GM23338 (cell line): ENCODE data around the gene CAPN1. TPM values are rescaled to one million over a fixed set of nuclear protein-coding genes. Genes with fewer than 3 reads are reported as not detected.

ENCODE experiments used
- ATAC-seq: fragments of 200-7000 bp; cut with Tn5 transposase; 3 replicates; pipeline ENCODE4 v1.9.1; 2020
- DNase-seq: peaks from one replicate; pipeline ENCODE4 v3.0.0-alpha.2; 2015; ENCODE audit warnings: low spot score
- H2AFZ ChIP-seq: fragments of 200-600 bp; sonication (generic); 2 replicates; pipeline ENCODE4 v1.8.0; 2016; ENCODE audit warnings: antibody characterized with exemption, mild to moderate bottlenecking, moderate library complexity
- H3F3A ChIP-seq: fragments of 200-600 bp; sonication (generic); replicated peaks from 2 replicates; pipeline ENCODE4 v1.8.0; 2017; ENCODE audit warnings: antibody characterized with exemption, mixed run types, low read depth
- H3K27ac ChIP-seq: fragments of 200-600 bp; sonication (generic); 2 replicates; pipeline ENCODE4 v1.6.1; 2016; ENCODE audit warnings: low read depth
- H3K27me3 ChIP-seq: fragments of 200-600 bp; sonication (generic); 2 replicates; pipeline ENCODE4 v1.8.0; 2016; ENCODE audit warnings: mild to moderate bottlenecking, mixed run types, moderate library complexity; ENCODE audit not compliant: insufficient read depth
- H3K36me3 ChIP-seq: fragments of 200-600 bp; sonication (generic); 2 replicates; pipeline ENCODE4 v1.8.0; 2016; ENCODE audit warnings: mild to moderate bottlenecking; ENCODE audit not compliant: insufficient read depth
- H3K4me1 ChIP-seq: fragments of 200-600 bp; sonication (generic); 2 replicates; pipeline ENCODE4 v1.8.0; 2016; ENCODE audit warnings: mild to moderate bottlenecking, moderate library complexity; ENCODE audit not compliant: insufficient read depth
- H3K4me2 ChIP-seq: fragments of 200-600 bp; sonication (generic); 2 replicates; pipeline ENCODE4 v1.7.1; 2017; ENCODE audit warnings: mixed run types
- H3K4me3 ChIP-seq: fragments of 200-600 bp; sonication (generic); 2 replicates; pipeline ENCODE4 v1.6.1; 2016; ENCODE audit warnings: mixed run types
- H3K79me2 ChIP-seq: fragments of 200-600 bp; sonication (generic); replicated peaks from 2 replicates; pipeline ENCODE4 v1.8.0; 2017; ENCODE audit warnings: mild to moderate bottlenecking; ENCODE audit not compliant: insufficient read depth
- H3K9me2 ChIP-seq: fragments of 200-600 bp; sonication (generic); 2 replicates; pipeline ENCODE4 v1.8.0; 2017; ENCODE audit not compliant: insufficient read depth
- H4K20me1 ChIP-seq: fragments of 200-600 bp; sonication (generic); replicated peaks from 2 replicates; pipeline ENCODE4 v1.8.0; 2017; ENCODE audit warnings: mild to moderate bottlenecking; ENCODE audit not compliant: insufficient read depth
- H3K27ac Mint-ChIP-seq: 2 replicates; pipeline ENCODE4 v1.8.0; 2020; ENCODE audit warnings: inconsistent platforms, mild to moderate bottlenecking, moderate library complexity, mixed read lengths
- H3K27me3 Mint-ChIP-seq: 3 replicates; pipeline ENCODE4 v1.8.0; 2022; ENCODE audit warnings: low read depth, mild to moderate bottlenecking, moderate library complexity, mixed read lengths, inconsistent platforms; ENCODE audit not compliant: insufficient read depth, poor library complexity
- H3K36me3 Mint-ChIP-seq: 3 replicates; pipeline ENCODE4 v1.8.0; 2021; ENCODE audit warnings: low read depth, mild to moderate bottlenecking, inconsistent platforms, moderate library complexity, mixed read lengths
- H3K4me1 Mint-ChIP-seq: 3 replicates; pipeline ENCODE4 v1.8.0; 2020; ENCODE audit warnings: mild to moderate bottlenecking, inconsistent platforms, mixed read lengths
- H3K4me3 Mint-ChIP-seq: 3 replicates; pipeline ENCODE4 v1.8.0; 2021; ENCODE audit warnings: moderate library complexity, mild to moderate bottlenecking, inconsistent platforms, mixed read lengths
- H3K9me3 Mint-ChIP-seq: 3 replicates; pipeline ENCODE4 v1.8.0; 2020; ENCODE audit warnings: moderate library complexity, mild to moderate bottlenecking, inconsistent platforms, mixed read lengths
- CREB1 ChIP-seq: fragments of 250-450 bp; sonication (Bioruptor Pico); IDR thresholded peaks from 2 replicates; pipeline ENCODE4 v1.5.0; 2020; ENCODE audit warnings: low read depth, mild to moderate bottlenecking, moderate library complexity
- CTCF ChIP-seq, 2 experiments: fragments of 200-600 bp in 1 of 2; sonication (generic) in 1 of 2; conservative IDR thresholded peaks; 2 replicates each; pipeline versions ENCODE4 v1.5.1 to v1.6.1; 2016 to 2017; ENCODE audit warnings: antibody characterized with exemption in 2 of 2, low read depth in 2 of 2, mild to moderate bottlenecking in 2 of 2, moderate library complexity in 1 of 2
- EZH2 ChIP-seq: fragments of 200-600 bp; sonication (generic); IDR thresholded peaks from one replicate; pipeline ENCODE4 v1.8.0; 2017; ENCODE audit warnings: antibody characterized with exemption, mild to moderate bottlenecking, low read depth; ENCODE audit not compliant: unreplicated experiment
- EZH2phosphoT487 ChIP-seq: fragments of 200-600 bp; sonication (generic); IDR thresholded peaks from one replicate; pipeline ENCODE4 v1.8.1; 2018; ENCODE audit warnings: antibody characterized with exemption; ENCODE audit not compliant: unreplicated experiment
- JUNB ChIP-seq: IDR thresholded peaks from one replicate; pipeline ENCODE4 v1.6.1; 2016; ENCODE audit warnings: antibody characterized with exemption; ENCODE audit not compliant: unreplicated experiment
- NANOG ChIP-seq: IDR thresholded peaks from 2 replicates; pipeline ENCODE4 v1.6.1; 2016; ENCODE audit warnings: antibody characterized with exemption, borderline replicate concordance
- POLR2AphosphoS5 ChIP-seq: IDR thresholded peaks from 2 replicates; pipeline ENCODE4 v1.6.1; 2016; ENCODE audit warnings: antibody characterized with exemption, low read depth
- REST ChIP-seq: IDR thresholded peaks from one replicate; pipeline ENCODE4 v1.6.1; 2018; ENCODE audit warnings: antibody characterized with exemption; ENCODE audit not compliant: unreplicated experiment
- STAT1 ChIP-seq: IDR thresholded peaks from one replicate; pipeline ENCODE4 v1.6.1; 2016; ENCODE audit warnings: antibody characterized with exemption; ENCODE audit not compliant: unreplicated experiment
- ZNF114 ChIP-seq: fragments of 250-450 bp; sonication (Bioruptor Pico); IDR thresholded peaks from 2 replicates; pipeline ENCODE4 v1.5.0; 2020; ENCODE audit warnings: mild to moderate bottlenecking, moderate library complexity
- ZNF331 ChIP-seq: fragments of 250-450 bp; sonication (Bioruptor Pico); IDR thresholded peaks from 2 replicates; pipeline ENCODE4 v1.5.0; 2020; ENCODE audit warnings: low read depth, mild to moderate bottlenecking, moderate library complexity
- ZNF462 ChIP-seq: fragments of 250-450 bp; sonication (Bioruptor Pico); IDR thresholded peaks from 2 replicates; pipeline ENCODE4 v1.5.0; 2020; ENCODE audit warnings: mild to moderate bottlenecking, moderate library complexity
- polyA plus RNA-seq: library from polyadenylated mRNA; unstranded; fragments of >200 nt; fragmentation: Nextera tagmentation; extraction: Ambion mirVana; gene quantifications from 2 replicates; pipeline ENCODE4 v1.2.1, GENCODE V29; 2016
- total RNA-seq: library from RNA; depleted of rRNA; stranded (reverse); fragments of >200 nt; shearing (Covaris generic); gene quantifications from 2 replicates; pipeline ENCODE4 v1.2.3, GENCODE V29; 2014
- TF ChIP-seq, protein P1 (sequence below): IDR thresholded peaks from 2 replicates; pipeline ENCODE4 v1.6.1; 2016; ENCODE audit warnings: antibody characterized with exemption

Gene CAPN1
- total and polyA plus RNA-seq, 2 experiments from 2014 or later = 67.3 to 277 TPM

DNA sequence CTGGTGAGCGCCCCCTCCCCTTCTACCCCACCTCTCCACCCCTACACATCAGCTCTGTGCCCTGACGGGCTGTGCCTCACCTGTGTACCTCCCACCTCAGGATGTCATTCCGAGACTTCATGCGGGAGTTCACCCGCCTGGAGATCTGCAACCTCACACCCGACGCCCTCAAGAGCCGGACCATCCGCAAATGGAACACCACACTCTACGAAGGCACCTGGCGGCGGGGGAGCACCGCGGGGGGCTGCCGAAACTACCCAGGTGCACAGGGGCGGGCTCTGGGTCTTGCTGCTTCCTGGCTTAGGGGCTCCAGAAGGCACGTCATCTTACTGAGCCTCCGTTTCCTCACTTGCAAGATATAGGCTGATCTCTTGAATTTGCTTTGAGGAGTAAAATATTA lies 6.8 kb downstream of the CAPN1 start:
- Mint-ChIP-seq H3K4me3 (no peak overlapping the region), H3K36me3 (peaks cover 68% of the 10 kb centered on the region), H3K27ac (no peak overlapping the region), H3K27me3 (peaks cover 21% of the 10 kb centered on the region), H3K4me1 (peaks cover 33% of the 10 kb centered on the region), H3K9me3 (no peaks in the 10 kb centered on the region)
- peaks cover 27% of the 10 kb centered on the region for H3K36me3 ChIP-seq
- 0 out of 2 replicates have a peak, but pooled peaks cover 7% of the 10 kb centered on the region for H4K20me1 ChIP-seq
- no peak overlapping the region for H3K27ac ChIP-seq
- H3K79me2 ChIP-seq = peaks cover 13% of the 10 kb centered on the region
- H3K4me1 ChIP-seq = peaks cover 22% of the 10 kb centered on the region
- TF ChIP-seq CTCF (conservative IDR thresholded peaks at IDR 0.05; ENCODE audit: low read depth in 2 of 2) (no peak), STAT1 (no peak), ZNF331 (CRISPR knock-in tag) (no peak), CREB1 (no peak), POLR2AphosphoS5 (no peak), REST (no peak), EZH2 (no peak), ZNF462 (CRISPR knock-in tag) (no peak), JUNB (no peak), NANOG (no peak), ZNF114 (CRISPR knock-in tag) (no peak), EZH2phosphoT487 (no peak)
- TF ChIP-seq, protein P1, sequence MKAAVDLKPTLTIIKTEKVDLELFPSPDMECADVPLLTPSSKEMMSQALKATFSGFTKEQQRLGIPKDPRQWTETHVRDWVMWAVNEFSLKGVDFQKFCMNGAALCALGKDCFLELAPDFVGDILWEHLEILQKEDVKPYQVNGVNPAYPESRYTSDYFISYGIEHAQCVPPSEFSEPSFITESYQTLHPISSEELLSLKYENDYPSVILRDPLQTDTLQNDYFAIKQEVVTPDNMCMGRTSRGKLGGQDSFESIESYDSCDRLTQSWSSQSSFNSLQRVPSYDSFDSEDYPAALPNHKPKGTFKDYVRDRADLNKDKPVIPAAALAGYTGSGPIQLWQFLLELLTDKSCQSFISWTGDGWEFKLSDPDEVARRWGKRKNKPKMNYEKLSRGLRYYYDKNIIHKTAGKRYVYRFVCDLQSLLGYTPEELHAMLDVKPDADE = no peak
- H3K9me2 ChIP-seq = no peaks in the 10 kb centered on the region
- no peak overlapping the region for H3K4me2 ChIP-seq
- no peak overlapping the region for H2AFZ ChIP-seq
- DNase-seq = no peak
- no peaks in the 10 kb centered on the region for H3K27me3 ChIP-seq
- H3F3A ChIP-seq = peaks cover 16% of the 10 kb centered on the region
- ATAC-seq = no peak
- no peak overlapping the region for H3K4me3 ChIP-seq
